IMR-90 (cell line): ENCODE measurements around the gene MAFG.

ENCODE experiments used
- BHLHE40 ChIP-seq: fragments of 150-350 bp; IDR thresholded peaks from 2 replicates; pipeline ENCODE4 v1.6.1; 2016; ENCODE audit warnings: mild to moderate bottlenecking, low read depth, low read length
- FOS ChIP-seq: fragments of 150-350 bp; IDR thresholded peaks from 2 replicates; pipeline ENCODE4 v1.6.1; 2016; ENCODE audit warnings: low read depth, low read length
- MAFK ChIP-seq: IDR thresholded peaks from 2 replicates; pipeline ENCODE4 v1.6.1; 2012; ENCODE audit warnings: low read depth, low read length, improper control_type of control experiment
- POLR2A ChIP-seq: IDR thresholded peaks from 2 replicates; pipeline ENCODE4 v1.6.1; 2012; ENCODE audit warnings: mild to moderate bottlenecking, low read depth, low read length
- TF ChIP-seq, protein P1 (sequence below): conservative IDR thresholded peaks from 2 replicates; pipeline ENCODE4 v1.5.1; 2012; ENCODE audit warnings: mild to moderate bottlenecking, low read depth, low read length, improper control_type of control experiment
- TF ChIP-seq, protein P2 (sequence below): fragments of 150-350 bp; IDR thresholded peaks from 2 replicates; pipeline ENCODE4 v1.6.1; 2017; ENCODE audit warnings: mild to moderate bottlenecking, antibody characterized with exemption, low read length, low read depth

GRCh38 chr17:81911277-81911961 is 16.1 kb downstream of the MAFG start, which contains the start of gene PCYT2:
- TF ChIP-seq, protein P1, sequence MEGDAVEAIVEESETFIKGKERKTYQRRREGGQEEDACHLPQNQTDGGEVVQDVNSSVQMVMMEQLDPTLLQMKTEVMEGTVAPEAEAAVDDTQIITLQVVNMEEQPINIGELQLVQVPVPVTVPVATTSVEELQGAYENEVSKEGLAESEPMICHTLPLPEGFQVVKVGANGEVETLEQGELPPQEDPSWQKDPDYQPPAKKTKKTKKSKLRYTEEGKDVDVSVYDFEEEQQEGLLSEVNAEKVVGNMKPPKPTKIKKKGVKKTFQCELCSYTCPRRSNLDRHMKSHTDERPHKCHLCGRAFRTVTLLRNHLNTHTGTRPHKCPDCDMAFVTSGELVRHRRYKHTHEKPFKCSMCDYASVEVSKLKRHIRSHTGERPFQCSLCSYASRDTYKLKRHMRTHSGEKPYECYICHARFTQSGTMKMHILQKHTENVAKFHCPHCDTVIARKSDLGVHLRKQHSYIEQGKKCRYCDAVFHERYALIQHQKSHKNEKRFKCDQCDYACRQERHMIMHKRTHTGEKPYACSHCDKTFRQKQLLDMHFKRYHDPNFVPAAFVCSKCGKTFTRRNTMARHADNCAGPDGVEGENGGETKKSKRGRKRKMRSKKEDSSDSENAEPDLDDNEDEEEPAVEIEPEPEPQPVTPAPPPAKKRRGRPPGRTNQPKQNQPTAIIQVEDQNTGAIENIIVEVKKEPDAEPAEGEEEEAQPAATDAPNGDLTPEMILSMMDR = no peak
- TF ChIP-seq, protein P2, sequence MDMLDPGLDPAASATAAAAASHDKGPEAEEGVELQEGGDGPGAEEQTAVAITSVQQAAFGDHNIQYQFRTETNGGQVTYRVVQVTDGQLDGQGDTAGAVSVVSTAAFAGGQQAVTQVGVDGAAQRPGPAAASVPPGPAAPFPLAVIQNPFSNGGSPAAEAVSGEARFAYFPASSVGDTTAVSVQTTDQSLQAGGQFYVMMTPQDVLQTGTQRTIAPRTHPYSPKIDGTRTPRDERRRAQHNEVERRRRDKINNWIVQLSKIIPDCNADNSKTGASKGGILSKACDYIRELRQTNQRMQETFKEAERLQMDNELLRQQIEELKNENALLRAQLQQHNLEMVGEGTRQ = peak; percentile 75
- TF ChIP-seq MAFK (no peak), POLR2A (no peak), BHLHE40 (peak; percentile 50; the same call in 1 of the 2 replicates), FOS (no peak)
